GM21381 (cell line): ENCODE measurements around the gene BCR.
"Not testable (repeated sequence)": the region's sequence is repeated elsewhere in the genome, so short reads cannot be mapped to it uniquely, and the experiment has no call there.

Experiments
- ATAC-seq: cut with Tn5 transposase; IDR thresholded peaks from one replicate; pipeline ENCODE4 v1.9.1; 2021; ENCODE audit warnings: mild to moderate bottlenecking, moderate library complexity; ENCODE audit not compliant: unreplicated experiment

Gene BCR

GRCh38 chr22:23307511-23307910 is 127.2 kb downstream of the BCR start:
- not testable (repeated sequence) for ATAC-seq

- ATAC-seq, result not testable (repeated sequence)
These were observed 129.0 kb downstream of the BCR start for GRCh38 chr22:23309261-23309660.

- not testable (repeated sequence) for ATAC-seq
These were observed 130.3 kb downstream of the BCR start for GRCh38 chr22:23310443-23311097.

- not testable (repeated sequence) for ATAC-seq
These were observed 131.5 kb downstream of the BCR start for GRCh38 chr22:23311635-23312420.

GRCh38 chr22:23313791-23314567 is 133.7 kb downstream of the BCR start:
- no peak for ATAC-seq

- ATAC-seq, result no peak
These were observed 135.1 kb downstream of the BCR start for GRCh38 chr22:23315341-23315917.

GRCh38 chr22:23316596-23316995 is 136.3 kb downstream of the BCR start:
- not testable (repeated sequence) for ATAC-seq

GRCh38 chr22:23318316-23318715 is 138.0 kb downstream of the BCR start:
- ATAC-seq, result not testable (repeated sequence)

GRCh38 chr22:23322497-23323080 is 142.3 kb downstream of the BCR start:
- ATAC-seq, result not testable (repeated sequence)

GRCh38 chr22:23323960-23324688 is 143.8 kb downstream of the BCR start:
- not testable (repeated sequence) for ATAC-seq

GRCh38 chr22:23325183-23325582 is 144.9 kb downstream of the BCR start:
- no peak for ATAC-seq

- ATAC-seq, result not testable (repeated sequence)
These were observed 153.5 kb downstream of the BCR start for GRCh38 chr22:23333822-23334221.

- not testable (repeated sequence) for ATAC-seq
These were observed 157.4 kb downstream of the BCR start for GRCh38 chr22:23337672-23338071.

GRCh38 chr22:23341942-23342695 is 161.8 kb downstream of the BCR start:
- ATAC-seq, result not testable (repeated sequence)

- no peak for ATAC-seq
These were observed 171.0 kb downstream of the BCR start for GRCh38 chr22:23351321-23351720.

GRCh38 chr22:23353004-23353403 is 172.7 kb downstream of the BCR start:
- no peak for ATAC-seq

GRCh38 chr22:23353696-23354095 is 173.4 kb downstream of the BCR start:
- no peak for ATAC-seq

- ATAC-seq, result no peak
These were observed 175.8 kb downstream of the BCR start for GRCh38 chr22:23356094-23356493.

- ATAC-seq, result no peak
These were observed 176.7 kb downstream of the BCR start for GRCh38 chr22:23357053-23357452.
